ENCODE results near the gene FAP. TPM values are rescaled to one million over a fixed set of nuclear protein-coding genes. Genes with fewer than 3 reads are reported as not detected.

Gene FAP
- total RNA-seq, 1 experiment from 2014 or later = 0.23 TPM

DNA sequence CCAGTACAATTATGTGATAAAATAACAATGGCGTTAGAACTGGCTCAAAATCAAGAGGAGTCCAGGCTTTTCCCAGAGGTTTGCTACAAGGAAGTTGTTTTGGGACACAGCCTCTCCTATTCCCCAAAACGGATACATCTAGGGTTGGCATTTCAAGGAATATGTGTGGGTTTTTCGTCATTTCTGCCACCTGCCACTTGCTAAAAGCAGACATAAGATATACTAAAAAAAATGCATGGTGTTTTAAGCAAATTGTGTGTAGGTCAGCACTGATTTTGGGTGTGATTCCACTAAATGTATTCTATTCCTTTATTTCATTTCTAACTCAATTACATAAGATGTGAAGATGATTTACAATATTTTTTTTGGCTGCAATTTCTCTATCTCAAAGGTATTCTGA lies 54.8 kb downstream of the FAP start:
- DNase-seq (ENCODE audit: low read depth) = no peak

DNA sequence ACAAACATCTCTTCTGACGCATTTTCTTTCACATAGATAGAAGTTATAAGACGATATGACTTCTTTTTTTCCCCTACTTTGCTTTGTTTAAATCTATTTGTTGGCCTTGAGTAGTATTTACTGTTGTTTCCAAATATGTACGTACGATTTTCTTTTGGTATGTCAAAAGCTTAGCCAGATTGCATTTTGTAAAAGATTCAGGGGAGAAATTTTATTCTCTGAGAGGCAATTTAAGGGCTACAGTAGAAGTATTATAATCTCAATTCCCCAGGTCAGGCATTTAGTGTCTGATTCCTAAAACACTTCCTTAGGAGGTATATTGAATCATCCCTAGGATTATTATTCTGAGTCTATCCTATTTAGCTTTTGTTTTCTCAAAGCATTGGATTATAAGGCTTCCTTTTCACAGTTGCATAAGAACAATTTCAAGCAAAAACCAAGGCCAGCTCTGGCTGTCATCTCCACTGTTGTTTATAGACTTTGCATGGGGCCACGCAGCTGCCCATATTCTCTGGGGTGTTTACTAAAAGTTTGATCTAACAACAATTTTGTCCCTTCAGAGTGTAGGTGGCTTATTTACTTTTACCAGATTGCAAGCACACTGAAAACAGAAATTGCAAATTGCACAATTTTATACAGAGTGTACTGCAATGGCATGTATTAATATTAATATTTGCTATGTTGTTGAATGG lies 57.6 kb downstream of the FAP start:
- no peak for DNase-seq (ENCODE audit: low read depth)

DNA sequence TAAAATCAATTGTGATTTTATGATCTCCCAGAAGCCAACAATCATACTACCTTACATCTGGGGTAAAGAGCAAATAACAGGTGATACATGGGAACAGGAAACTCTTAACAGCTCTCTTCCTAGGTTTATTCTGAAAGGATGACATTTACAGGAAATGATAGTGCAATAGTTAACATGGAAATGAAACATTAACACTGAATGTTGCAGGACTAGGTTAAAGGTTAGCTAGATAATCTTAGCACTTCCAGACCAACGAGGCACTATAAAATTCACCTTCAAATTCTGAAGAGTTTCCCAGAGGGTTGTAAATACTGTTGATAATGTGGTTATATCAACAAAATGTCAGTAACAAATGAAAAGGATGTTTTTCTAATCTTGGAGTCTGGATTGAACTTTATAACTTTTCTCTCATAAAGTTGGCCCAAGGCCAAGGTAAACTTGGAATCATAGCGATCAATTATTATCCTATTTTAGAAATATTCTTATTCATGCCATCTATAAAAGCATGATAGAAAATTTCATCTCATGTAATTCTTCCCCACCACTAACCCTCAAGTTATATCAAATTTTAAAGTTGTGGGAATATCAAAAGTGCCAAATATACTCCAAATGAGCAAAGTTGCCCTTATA lies 58.3 kb downstream of the FAP start:
- no peak for DNase-seq (ENCODE audit: low read depth)

DNA sequence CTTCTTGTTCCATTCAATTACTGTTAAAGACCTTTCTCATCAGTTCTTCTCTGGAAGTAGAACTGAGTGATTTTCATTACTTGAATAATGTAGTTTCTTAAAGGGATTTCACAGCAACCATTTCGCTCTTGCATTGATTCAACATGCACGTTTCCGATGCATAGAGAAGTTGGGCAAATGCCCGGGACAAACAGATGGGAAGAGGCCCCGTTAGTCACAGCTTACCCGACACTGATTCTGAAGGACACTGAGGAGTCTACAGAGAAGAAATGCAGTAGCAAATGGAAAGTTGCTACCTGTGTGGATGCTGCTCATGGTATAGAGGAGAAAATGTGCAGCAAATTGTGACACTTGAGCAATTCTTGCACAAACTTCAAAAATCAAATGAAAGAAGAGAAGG lies 58.9 kb downstream of the FAP start:
- DNase-seq (ENCODE audit: low read depth) = no peak

DNA sequence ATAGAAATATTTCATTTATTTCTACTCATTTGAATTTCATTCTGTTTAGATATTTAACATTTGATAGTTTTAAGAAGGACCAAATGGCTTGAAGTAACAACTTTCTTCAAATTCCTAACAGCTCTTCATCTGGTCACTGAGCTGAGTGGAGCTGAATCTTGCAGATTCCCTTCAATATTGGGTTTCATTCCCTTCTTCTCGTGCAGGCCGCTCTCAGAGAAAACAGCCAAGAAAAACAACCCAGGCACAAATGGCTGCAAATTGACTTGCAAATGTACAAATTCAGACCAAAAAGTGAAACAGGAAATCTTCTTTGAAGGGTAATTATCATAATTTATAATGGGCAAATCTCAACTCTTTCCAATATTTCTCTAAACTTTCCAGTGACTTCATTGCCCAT lies 60.9 kb downstream of the FAP start:
- no peak for DNase-seq (ENCODE audit: low read depth)

DNA sequence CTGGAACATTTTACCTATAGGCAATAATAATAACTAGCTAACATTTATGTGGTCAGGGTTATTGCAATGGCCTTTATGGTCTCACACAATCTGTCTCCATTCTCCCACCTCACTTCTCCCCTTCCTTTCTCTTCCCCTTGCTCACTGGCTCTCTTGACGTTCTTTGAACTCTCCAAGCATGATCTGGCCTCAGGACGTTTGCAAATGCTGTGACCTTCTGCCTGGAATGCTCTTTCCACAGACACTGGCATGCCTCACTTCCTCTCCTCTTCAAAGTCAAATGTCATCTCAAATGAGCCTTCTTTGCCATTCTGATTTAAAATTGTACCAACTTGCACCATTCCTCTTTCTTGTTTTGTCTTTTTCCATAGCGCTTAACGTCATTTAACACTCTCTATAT lies 65.9 kb downstream of the FAP start:
- no peak for DNase-seq (ENCODE audit: low read depth)

DNA sequence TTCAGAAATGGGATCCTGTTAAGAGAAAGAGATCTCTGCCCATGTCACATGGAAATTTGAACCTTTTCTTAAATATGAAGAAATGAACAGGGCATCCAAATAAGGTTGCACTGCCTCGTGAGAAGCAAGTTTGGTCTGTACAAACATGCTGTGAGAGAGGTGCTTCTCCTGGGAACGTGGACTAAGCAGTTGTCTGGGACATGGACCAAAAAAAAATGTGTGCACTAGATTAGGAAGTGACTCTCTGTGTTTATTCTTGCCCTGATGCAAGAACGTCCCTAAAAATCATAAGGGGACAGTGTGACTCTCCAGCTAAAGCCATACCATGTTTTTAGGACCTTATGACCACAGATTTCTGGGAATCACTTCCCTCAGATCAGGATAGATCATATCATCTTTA lies 67.5 kb downstream of the FAP start:
- DNase-seq (ENCODE audit: low read depth) = no peak

DNA sequence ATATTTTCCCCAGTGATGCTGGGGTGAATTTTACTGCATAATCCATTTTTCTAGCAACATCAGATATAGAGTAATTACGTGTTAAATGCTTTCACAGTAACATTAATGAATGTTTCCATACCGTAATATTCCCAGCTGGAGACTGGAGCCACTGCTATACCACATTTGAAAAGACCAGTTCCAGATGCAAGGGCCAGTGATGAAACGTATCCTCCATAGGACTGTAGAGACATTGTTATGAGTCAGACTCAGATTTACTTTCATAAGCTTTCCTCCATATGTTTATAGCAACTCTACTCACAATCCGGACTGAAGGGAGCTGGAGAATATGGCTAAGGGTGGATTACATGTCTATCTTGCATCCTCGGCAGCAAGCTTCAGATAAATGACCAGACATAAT lies 68.5 kb downstream of the FAP start:
- DNase-seq (ENCODE audit: low read depth) = peak; percentile 30

DNA sequence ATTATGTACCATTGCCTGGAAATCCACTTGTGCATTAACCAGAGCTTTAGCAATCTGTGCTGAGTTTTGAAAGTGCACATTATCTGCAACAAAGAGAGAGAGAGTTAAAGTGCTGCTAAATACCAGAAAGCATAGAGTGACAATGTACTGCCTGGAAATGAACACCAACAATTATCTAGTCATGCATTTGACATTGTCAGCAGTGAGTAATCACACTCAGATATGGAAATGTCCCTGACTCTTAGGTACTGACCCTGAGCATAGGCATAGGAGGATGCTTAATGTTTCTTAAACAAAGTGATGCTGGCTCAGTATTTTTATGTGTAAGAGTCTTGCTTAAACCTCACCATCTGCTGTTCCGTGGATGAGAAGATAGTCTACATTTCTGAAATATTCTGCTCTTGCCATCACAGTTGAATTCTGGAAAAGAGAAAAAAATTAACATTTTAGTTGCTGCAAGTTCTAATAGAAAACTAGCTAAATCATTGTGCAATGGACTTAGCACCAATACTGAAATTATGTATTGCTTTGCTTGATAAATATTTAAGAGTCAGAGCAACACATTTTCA lies 70.4 kb downstream of the FAP start:
- DNase-seq (ENCODE audit: low read depth) = no peak

DNA sequence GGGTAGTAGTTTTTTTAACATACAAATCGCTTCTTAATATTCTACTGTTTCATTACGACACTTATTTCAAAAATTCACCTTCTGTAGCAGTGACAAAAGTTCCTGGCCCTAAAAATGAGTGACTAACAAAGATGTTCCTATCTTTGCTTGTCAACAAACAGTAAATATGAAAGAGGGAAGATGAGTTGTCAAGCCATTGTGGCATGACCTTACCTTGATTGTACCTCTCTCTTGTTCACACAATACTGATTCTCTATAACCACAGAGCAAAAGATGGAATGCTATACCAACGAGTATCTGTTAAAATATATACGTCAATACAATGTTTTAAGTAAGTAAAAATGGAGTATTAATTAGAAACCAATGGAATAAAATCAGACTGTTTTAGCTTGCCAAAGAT lies 76.5 kb downstream of the FAP start:
- no peak for DNase-seq (ENCODE audit: low read depth)

DNA sequence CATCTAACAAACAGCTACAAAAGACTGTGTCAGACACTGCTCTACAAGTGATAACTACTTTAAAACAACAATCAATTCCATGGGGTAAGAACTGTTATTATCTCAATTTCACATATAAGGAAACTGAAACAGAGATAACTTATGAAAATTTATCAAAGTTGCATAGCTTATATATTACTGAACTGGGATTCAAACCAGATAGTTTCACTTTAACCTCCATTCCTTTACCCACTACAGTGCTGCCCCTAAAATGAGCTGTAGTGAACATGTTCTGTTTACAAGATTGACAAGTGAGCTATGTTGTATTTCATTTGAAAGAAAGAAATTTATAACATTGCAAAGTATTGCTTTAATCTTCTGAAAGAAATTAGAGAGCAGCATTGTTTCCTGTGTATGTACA lies 77.1 kb downstream of the FAP start:
- no peak for DNase-seq (ENCODE audit: low read depth)

DNA sequence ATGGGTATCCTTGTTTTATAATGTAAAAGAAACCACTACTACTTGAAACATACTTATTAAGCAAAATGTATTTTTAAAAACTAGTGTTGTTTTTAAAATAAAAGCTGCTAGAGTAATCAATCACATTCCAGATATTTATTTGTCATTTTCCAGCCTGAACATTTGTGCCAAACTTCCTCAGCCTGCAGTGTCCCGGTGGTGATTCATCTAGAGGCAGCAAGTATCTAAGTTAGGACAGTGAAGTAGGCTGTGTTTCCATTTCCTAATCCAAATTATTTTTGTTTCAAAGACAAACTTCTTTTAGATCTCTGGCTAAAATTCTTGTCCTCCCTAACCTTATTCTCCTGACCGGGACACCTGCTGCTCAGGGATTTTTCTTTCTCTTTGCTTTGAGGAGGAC lies 78.4 kb downstream of the FAP start:
- DNase-seq (ENCODE audit: low read depth) = no peak

DNA sequence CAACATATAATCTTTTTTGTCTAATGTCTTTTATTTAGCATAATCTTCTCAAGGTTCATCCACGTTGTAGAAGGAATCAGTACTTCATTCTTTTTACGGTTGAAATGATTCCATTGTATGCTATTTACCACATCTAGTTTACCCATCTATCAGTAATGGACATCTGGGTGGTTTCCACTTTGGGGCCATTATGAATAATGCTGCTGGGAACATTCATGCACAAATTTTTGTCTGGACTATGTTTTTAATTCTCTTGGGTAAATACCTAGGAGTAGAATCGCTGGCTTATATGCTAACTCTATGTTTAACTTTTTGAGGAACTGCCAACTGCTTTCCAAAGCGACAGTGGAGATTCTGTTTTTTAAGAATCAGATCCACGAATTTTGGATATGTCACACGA lies 83.8 kb downstream of the FAP start:
- DNase-seq (ENCODE audit: low read depth) = no peak

DNA sequence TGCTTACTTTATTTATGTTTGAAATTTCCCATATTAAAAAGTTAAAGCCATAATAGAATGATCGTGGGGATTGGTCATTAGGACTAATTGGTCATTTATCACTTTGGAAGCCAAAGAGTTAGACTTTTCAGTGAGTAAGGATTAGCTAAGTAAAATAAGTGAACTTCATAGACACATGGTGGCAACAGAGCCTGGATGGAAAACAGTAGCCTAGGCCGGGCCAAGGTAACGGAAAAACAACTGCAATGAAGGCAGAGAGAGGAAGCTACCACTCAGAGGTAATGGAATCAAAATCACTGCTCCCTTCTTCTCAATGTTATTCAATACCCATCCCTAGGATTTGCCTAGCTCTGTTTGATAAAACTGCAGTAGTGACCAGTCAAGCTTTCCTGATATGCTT lies 87.1 kb downstream of the FAP start:
- DNase-seq (ENCODE audit: low read depth) = no peak

DNA sequence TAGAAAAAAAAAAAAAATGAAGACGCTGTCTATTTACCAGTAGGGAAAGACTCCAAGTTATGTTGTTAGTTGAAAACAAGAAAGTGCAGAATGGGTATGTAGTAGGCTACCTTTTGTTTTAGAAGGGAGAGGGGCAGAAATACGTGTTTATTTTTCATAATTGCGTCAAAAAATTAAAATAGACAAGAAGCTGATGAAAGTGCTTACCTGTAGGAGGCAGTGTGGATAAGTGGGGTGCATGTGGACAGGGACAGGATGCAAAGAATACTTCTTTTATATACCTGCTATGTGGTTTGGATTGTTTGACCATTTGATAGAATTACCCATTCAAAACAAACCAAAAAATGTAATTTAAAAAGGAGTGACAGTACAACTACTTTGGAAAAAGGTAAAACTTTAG lies 88.2 kb downstream of the FAP start:
- DNase-seq (ENCODE audit: low read depth) = no peak

DNA sequence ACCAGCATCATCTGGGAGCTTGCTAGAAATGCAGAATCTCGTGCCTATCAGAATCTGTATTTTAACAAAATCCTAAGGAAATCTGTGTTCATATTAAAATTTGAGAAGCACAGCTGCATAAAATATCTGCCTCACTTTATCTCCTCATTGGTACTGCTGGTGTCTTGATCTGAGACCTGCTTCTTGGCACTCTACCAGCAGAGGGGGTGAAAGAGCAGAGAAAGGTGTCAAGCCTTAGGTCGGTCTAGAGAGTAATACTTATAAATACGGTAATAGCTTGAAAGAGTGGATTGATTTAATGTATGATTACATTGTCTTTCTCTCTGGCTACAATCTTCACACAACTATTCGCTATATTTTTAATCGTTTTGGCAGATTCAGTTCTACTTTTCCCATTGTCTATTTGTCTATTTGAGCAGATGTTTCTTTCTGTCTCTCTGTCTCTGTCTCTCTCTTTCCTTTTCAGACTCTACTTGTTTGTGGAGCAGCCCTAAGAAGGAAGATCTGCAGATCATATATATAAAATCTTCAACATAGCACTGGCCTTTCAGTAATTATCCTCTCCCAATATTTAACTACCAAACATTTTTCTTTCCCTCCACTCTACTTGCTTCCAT lies 89.5 kb downstream of the FAP start:
- DNase-seq (ENCODE audit: low read depth) = peak; percentile 61

DNA sequence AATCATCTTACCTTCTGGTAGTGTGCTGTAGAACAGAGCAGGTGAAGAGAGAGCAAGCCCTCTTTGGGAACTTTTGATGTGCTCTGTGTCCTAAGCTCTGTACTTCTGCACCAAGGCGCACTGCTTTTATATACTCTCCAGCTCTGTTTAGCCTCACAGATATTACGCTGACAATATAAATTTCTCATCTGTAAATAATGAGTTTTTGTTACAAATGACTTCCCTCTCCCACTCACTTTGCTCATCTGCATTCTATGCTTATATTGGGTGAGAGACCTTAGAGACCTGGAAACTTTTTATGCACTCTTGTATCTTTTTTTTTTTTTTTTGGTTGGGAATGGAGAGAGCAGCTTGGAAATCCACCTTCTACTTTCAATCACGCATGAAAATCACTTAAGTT lies 91.1 kb downstream of the FAP start, which contains the start of gene GCG:
Gene GCG, minus strand, starts transcription at position 101 of the 400 bp plus-strand sequence. CDS start 3,069 bp downstream, outside the sequence.
- DNase-seq (ENCODE audit: low read depth) = no peak

DNA sequence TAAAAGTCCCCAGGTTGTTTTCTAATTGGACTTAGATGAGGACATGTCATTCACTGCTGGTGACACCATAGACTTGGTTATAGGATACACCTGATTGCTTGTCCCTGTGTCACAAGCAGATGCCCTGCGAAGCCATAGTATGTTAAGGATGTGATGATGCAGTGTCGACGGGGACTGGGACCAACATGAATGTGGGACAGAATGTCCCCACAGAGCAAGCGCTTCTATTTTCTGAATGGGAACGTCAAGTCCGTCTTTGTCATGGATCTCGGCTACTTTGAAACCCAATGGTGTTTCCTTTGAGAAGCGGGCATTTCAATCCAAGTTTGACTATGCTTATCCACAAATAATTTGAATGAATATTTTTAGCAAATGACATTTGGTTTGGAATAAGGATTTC lies 93.3 kb downstream of the FAP start:
- DNase-seq (ENCODE audit: low read depth) = no peak

DNA sequence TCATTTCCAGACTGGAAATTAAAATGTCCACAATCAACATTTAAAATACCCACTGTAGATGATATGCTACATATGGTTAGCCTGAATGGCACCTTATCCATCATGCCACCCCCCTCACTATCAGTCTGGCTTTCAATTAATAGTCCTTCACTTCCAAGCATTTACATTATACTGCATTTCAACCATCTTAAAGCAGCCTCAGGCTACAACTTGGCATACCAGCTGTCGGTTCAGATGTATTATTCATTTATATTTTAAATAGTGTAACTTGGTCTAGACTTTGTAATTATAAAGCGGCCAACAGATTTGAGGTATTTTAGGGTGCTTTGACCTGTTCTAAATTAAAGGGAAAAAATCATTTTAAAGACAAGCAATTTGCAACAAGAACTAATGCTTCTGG lies 93.8 kb downstream of the FAP start:
- no peak for DNase-seq (ENCODE audit: low read depth)

DNA sequence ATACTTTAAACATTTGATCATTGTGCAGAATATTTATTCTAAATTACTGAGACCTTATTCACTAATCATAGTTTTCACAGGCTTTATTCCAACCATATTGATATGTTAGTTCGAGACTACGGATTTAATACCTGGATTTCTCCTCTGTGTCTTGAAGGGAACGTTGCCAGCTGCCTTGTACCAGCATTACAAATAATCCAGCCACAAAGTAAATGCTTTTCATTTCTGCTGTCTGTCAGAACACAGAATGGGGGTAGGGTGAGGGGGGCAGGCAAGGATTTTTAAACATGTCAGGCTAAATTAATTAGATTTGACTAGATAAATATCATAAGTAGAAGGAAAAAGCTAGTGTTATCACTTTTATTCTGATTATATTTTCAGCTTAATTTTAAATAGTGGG lies 94.3 kb downstream of the FAP start:
- no peak for DNase-seq (ENCODE audit: low read depth)

DNA sequence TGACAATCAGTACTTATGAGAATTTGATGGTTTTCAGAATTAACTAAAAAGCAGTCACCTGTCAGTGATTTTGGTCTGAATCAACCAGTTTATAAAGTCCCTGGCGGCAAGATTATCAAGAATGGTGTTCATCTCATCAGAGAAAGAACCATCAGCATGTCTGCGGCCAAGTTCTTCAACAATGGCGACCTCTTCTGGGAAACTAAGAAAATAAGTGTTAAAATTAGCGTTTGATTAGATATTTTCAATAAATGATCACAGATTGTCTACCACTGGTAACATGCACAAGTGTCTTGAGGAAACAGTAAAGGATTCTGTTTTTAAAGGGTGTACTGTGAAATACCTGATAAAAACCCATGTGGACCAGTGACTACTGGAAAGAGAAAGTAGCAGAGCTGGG lies 99.3 kb downstream of the FAP start:
- DNase-seq (ENCODE audit: low read depth) = no peak

DNA sequence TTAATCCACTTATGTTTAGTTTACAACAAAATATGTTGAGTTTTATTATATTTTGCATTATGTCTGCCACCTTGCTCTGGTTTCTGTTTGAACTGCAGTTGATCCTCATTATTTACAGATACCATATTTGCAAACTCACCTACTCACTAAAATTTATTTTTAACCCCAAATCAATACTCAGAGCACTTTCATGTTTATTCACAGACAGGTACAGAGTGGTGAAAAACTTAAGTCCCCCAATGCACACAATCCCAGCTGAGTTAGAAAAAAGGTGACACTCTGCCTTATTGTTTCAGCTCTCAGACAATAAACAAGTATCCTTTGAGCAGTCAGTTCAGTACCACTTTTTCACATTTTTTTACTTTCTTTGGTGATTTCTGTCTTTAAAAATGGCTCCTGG lies 104.9 kb downstream of the FAP start:
- no peak for DNase-seq (ENCODE audit: low read depth)

DNA sequence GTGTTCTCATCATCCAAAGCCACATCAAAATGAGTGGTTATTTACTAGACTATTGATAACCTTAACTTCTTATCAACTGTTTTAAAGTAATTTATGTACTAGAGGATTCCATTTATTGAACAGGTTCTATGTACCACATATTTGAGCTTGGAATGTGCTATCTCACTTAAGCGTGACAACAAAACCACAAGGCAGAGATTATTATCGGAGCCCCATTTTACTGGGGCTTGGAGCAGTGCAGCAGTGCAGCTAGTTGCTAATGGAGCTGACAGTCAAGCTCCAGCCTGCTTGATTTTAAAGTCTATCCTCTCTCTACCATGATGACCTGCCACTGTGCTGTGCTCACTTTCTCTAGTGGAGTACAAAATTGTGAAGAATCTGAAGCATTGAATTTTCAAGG lies 115.8 kb downstream of the FAP start:
- no peak for DNase-seq (ENCODE audit: low read depth)
